ENCODE results near the gene APOL6.

The APOL6 gene

DNA sequence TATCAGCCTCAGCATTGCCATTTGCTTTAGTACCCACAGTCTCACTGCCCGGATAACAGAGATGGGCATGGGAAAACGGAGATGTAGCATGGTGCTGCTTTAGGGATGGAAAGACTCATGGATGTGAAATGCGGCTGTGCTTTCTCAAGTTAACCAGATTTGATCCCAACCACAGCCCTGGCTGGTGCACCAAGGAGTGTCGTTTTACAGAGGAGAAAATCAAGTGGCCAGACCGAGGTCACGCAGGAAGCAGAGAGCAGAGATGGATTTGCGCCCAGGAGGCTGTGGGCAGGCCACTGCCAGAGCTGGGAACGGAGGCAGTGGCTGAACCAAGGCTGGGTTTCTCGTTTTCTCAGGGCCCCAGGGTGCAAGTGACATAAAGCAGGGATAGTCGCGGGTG, 40.2 kb upstream of the APOL6 start:
- Histone ChIP-seq H3K4me1 (ENCODE audit: control insufficient read depth, insufficient read depth, low read length) (peaks cover 15% of the 10 kb centered on the region), H3K36me3 (ENCODE audit: control insufficient read depth in 2 of 2, insufficient read depth in 2 of 2, low read length in 2 of 2) (no peaks in the 10 kb centered on the region), H3K4me3 (ENCODE audit: low read length in 2 of 2) (no peak overlapping the region), H3K27me3 (ENCODE audit: control insufficient read depth in 1 of 2, insufficient read depth in 2 of 2, low read length in 2 of 2) (no peaks in the 10 kb centered on the region), H3K9ac (ENCODE audit: low read length in 2 of 2) (no peak overlapping the region), H3K9me3 (ENCODE audit: control insufficient read depth in 2 of 2, low read length in 2 of 2) (no peaks in the 10 kb centered on the region), H3K27ac (ENCODE audit: low read length) (no peak overlapping the region)

DNA sequence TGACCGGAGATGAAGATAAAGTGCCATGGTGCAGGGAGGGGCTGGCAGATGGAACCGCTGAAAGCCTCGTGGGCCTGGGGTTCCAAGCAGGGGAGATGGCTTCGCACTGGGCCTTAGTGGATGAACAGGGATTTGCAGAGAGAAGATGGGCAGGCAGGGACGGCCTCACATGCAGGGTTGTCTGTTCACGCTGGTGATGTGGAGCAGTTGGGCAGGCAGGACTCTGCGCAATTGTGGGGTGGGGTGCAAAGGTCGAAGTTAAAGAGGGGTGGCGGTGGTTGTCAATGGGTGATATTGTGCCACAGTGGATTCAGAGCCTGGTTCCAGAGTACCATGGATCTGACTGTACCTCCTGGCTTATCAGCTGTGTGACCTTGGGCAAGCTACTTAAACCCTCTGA, 39.0 kb upstream of the APOL6 start:
- no peaks in the 10 kb centered on the region for H3K9me3 ChIP-seq (ENCODE audit: control insufficient read depth in 2 of 2, low read length in 2 of 2)
- H3K9ac ChIP-seq (ENCODE audit: low read length in 2 of 2): no peak overlapping the region
- no peaks in the 10 kb centered on the region for H3K36me3 ChIP-seq (ENCODE audit: control insufficient read depth in 2 of 2, insufficient read depth in 2 of 2, low read length in 2 of 2)
- H3K4me1 ChIP-seq (ENCODE audit: control insufficient read depth, insufficient read depth, low read length): peaks cover 15% of the 10 kb centered on the region
- H3K27ac ChIP-seq (ENCODE audit: low read length): no peak overlapping the region
- H3K4me3 ChIP-seq (ENCODE audit: low read length in 2 of 2): no peak overlapping the region
- no peaks in the 10 kb centered on the region for H3K27me3 ChIP-seq (ENCODE audit: control insufficient read depth in 1 of 2, insufficient read depth in 2 of 2, low read length in 2 of 2)

DNA sequence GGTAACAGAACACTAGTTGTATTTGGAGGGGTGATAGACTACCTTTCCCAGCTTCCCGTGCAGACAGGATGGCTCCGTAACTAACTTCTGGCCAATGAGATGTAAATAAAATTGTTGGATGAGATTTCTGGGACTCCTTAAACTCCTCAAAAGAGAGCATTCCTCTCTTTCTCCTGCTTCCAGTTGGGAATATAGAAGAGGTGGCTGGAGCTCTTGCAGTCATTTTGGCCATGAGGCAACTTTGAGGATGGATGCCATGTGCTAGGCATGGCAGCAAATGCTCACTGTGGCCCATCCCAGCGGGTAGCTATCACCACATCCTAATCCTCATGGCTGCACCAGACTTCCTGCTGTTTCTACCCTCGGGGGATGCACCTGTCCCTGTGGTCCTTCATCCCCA, 38.5 kb upstream of the APOL6 start:
- H3K36me3 ChIP-seq (ENCODE audit: control insufficient read depth in 2 of 2, insufficient read depth in 2 of 2, low read length in 2 of 2): no peaks in the 10 kb centered on the region
- peaks cover 15% of the 10 kb centered on the region for H3K4me1 ChIP-seq (ENCODE audit: control insufficient read depth, insufficient read depth, low read length)
- no peaks in the 10 kb centered on the region for H3K27me3 ChIP-seq (ENCODE audit: control insufficient read depth in 1 of 2, insufficient read depth in 2 of 2, low read length in 2 of 2)
- H3K9me3 ChIP-seq (ENCODE audit: control insufficient read depth in 2 of 2, low read length in 2 of 2): no peaks in the 10 kb centered on the region
- H3K9ac ChIP-seq (ENCODE audit: low read length in 2 of 2): no peak overlapping the region
- no peak overlapping the region for H3K27ac ChIP-seq (ENCODE audit: low read length)
- no peak overlapping the region for H3K4me3 ChIP-seq (ENCODE audit: low read length in 2 of 2)

DNA sequence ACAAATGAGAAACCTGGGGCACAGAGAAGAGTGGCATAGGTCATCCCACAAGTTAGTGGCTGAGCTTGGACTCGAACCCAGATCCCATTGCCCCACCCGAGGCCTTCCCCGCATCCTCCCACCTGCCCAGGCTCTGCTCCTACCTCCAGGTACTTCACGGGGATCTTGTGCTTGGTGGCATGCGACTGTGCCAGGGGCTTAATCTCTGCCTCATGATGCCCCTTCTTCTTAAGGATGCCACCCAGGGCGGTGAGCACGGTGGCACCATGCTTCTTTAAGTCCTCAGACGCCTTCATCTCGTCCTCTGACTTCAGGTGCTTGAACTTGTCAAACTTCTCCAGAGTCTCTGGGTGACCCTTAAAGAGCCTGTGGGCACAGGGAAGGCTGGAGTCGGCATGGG, 37.5 kb upstream of the APOL6 start:
- H3K36me3 ChIP-seq (ENCODE audit: control insufficient read depth in 2 of 2, insufficient read depth in 2 of 2, low read length in 2 of 2): no peaks in the 10 kb centered on the region

DNA sequence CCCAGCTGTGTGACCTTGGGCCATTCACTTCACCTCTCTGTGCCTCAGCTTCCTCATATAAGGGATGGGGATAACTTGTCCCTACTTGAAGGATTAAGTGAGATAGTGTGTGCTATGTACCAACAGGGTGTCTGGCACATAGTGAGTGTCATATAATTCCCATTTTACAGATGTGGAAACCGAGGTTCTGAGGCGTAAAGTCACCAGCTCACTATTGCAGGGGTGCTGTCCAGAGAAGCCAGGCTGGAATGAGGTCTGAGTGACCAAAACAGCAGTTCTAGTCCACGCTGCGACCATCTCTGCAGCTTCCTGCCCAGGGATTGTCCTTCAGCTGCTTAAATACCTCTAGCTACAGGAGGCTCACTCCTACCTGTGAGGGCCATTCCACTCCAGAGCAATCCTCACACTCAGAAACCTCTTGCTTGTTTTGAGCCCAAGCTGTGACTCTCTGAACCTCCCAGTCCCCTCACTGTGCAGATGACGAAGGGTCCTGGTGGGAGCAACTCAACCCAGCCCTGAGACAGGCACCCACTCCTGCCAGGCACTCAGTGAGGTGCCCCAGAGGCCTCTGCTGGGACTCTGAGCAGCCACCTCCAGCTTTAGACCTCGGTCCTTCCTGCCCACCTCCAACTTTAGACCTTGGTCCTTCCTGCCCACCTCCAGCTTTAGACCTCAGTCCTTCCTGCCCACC, 36.9 kb upstream of the APOL6 start:
- Histone ChIP-seq H3K27ac (ENCODE audit: low read length) (no peak overlapping the region), H3K9ac (ENCODE audit: low read length in 2 of 2) (no peak overlapping the region), H3K27me3 (ENCODE audit: control insufficient read depth in 1 of 2, insufficient read depth in 2 of 2, low read length in 2 of 2) (no peaks in the 10 kb centered on the region), H3K4me3 (ENCODE audit: low read length in 2 of 2) (no peak overlapping the region), H3K4me1 (ENCODE audit: control insufficient read depth, insufficient read depth, low read length) (peaks cover 4% of the 10 kb centered on the region), H3K9me3 (ENCODE audit: control insufficient read depth in 2 of 2, low read length in 2 of 2) (no peaks in the 10 kb centered on the region), H3K36me3 (ENCODE audit: control insufficient read depth in 2 of 2, insufficient read depth in 2 of 2, low read length in 2 of 2) (no peaks in the 10 kb centered on the region)

More for the DNA sequence above, 37.5 kb upstream of the APOL6 start:
- Histone ChIP-seq H3K4me3 (ENCODE audit: low read length in 2 of 2) (no peak overlapping the region), H3K27ac (ENCODE audit: low read length) (no peak overlapping the region), H3K27me3 (ENCODE audit: control insufficient read depth in 1 of 2, insufficient read depth in 2 of 2, low read length in 2 of 2) (no peaks in the 10 kb centered on the region), H3K9ac (ENCODE audit: low read length in 2 of 2) (no peak overlapping the region), H3K4me1 (ENCODE audit: control insufficient read depth, insufficient read depth, low read length) (peaks cover 10% of the 10 kb centered on the region), H3K9me3 (ENCODE audit: control insufficient read depth in 2 of 2, low read length in 2 of 2) (no peaks in the 10 kb centered on the region)

DNA sequence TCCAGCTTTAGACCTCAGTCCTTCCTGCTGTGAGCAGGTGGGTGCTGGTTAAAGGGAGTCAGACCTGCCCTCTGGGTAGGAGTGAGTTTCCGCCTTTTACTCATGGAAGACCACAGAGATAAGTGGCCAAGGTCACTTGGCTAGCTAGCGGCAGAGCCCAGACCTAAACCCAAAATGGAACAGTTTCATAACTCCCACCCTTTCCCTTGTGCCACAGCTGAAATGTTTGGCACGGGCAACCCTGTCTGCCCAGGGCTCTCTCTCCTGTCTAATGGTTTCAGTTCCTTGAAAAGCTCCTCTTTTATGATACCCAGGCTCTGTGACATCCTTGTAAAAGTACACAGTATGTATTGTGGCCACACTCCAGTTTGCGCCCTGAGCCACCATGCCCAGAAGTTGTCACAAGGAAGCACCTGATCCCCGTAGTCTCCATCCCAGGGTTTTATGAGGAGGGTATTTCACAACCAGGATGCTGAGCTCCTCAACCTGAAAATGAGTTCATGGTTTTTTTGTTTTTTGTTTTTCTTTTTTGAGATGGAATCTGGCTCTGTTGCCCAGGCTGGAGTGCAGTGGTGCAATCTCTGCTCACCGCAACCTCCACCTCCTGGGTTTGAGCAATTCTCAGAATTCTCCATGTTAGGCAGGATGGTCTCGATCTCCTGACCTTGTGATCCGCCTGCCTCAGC, 36.2 kb upstream of the APOL6 start:
- Histone ChIP-seq H3K9me3 (ENCODE audit: control insufficient read depth in 2 of 2, low read length in 2 of 2) (no peaks in the 10 kb centered on the region), H3K27me3 (ENCODE audit: control insufficient read depth in 1 of 2, insufficient read depth in 2 of 2, low read length in 2 of 2) (no peaks in the 10 kb centered on the region), H3K4me3 (ENCODE audit: low read length in 2 of 2) (no peak overlapping the region), H3K4me1 (ENCODE audit: control insufficient read depth, insufficient read depth, low read length) (no peaks in the 10 kb centered on the region), H3K36me3 (ENCODE audit: control insufficient read depth in 2 of 2, insufficient read depth in 2 of 2, low read length in 2 of 2) (no peaks in the 10 kb centered on the region), H3K9ac (ENCODE audit: low read length in 2 of 2) (no peak overlapping the region), H3K27ac (ENCODE audit: low read length) (no peak overlapping the region)

DNA sequence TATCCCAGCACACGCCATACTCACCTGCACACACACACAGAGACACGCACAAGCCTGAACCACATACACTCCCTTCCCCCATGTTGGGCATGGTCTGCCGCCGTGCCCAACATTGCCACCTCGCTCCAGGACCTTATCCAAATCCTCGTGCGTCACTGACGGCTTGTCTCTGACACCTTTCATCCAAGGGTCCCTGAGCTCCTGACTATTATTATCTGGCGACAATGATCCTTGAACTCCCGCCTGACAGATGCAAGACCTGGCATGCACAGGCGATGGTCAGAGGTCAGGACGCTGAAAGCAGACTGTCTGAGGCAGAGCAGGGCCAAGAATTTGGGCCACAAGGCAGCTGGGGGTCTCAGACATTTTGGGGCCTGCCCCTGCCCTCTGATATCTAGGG, 35.3 kb upstream of the APOL6 start:
- Histone ChIP-seq H3K4me3 (ENCODE audit: low read length in 2 of 2) (no peak overlapping the region), H3K9me3 (ENCODE audit: control insufficient read depth in 2 of 2, low read length in 2 of 2) (no peaks in the 10 kb centered on the region), H3K4me1 (ENCODE audit: control insufficient read depth, insufficient read depth, low read length) (no peaks in the 10 kb centered on the region), H3K27me3 (ENCODE audit: control insufficient read depth in 1 of 2, insufficient read depth in 2 of 2, low read length in 2 of 2) (no peaks in the 10 kb centered on the region), H3K27ac (ENCODE audit: low read length) (no peak overlapping the region), H3K36me3 (ENCODE audit: control insufficient read depth in 2 of 2, insufficient read depth in 2 of 2, low read length in 2 of 2) (no peaks in the 10 kb centered on the region), H3K9ac (ENCODE audit: low read length in 2 of 2) (no peak overlapping the region)

DNA sequence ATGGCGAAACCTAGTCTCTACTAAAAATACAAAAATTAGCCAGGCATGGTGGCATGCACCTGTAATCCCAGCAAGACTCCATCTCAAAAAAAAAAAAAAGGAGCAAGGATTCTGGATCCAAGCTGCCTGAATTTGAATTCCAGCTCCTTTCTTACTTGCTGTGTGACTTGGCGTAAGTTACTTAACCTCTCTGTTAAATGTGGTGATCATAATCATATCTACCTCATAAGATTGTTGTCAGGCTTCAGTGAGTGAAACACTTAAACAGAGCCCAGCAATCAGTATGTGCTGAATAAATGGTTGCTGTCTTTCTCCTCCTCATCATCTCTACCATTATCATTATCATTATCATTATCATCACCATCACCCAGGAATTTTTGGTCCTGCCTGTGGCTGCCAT, 33.8 kb upstream of the APOL6 start:
- Histone ChIP-seq H3K9me3 (ENCODE audit: control insufficient read depth in 2 of 2, low read length in 2 of 2) (no peaks in the 10 kb centered on the region), H3K36me3 (ENCODE audit: control insufficient read depth in 2 of 2, insufficient read depth in 2 of 2, low read length in 2 of 2) (no peaks in the 10 kb centered on the region), H3K4me3 (ENCODE audit: low read length in 2 of 2) (no peak overlapping the region), H3K4me1 (ENCODE audit: control insufficient read depth, insufficient read depth, low read length) (peaks cover under 1% of the 10 kb centered on the region), H3K9ac (ENCODE audit: low read length in 2 of 2) (no peak overlapping the region), H3K27ac (ENCODE audit: low read length) (no peak overlapping the region), H3K27me3 (ENCODE audit: control insufficient read depth in 1 of 2, insufficient read depth in 2 of 2, low read length in 2 of 2) (no peaks in the 10 kb centered on the region)

DNA sequence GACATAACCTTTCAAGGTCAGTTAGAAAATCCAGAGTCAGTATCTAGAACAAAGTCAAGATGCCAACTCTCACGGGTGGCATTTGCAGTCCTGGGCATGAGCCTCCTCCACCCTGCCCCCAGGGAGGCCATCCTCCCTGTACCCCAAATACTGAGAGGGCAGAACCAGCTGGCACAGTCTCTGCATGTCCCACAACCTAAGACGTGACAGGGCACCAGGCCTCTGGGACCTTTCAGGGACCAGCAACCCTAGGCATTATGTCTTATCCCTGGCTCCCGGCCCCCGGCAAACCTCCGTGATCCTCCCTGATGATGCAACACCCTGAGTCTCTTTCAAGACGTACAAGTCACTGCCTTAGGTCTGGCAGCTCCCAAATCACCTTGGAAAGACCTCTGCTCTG, 33.1 kb upstream of the APOL6 start:
- Histone ChIP-seq H3K9ac (ENCODE audit: low read length in 2 of 2) (no peak overlapping the region), H3K27me3 (ENCODE audit: control insufficient read depth in 1 of 2, insufficient read depth in 2 of 2, low read length in 2 of 2) (no peaks in the 10 kb centered on the region), H3K36me3 (ENCODE audit: control insufficient read depth in 2 of 2, insufficient read depth in 2 of 2, low read length in 2 of 2) (no peaks in the 10 kb centered on the region), H3K27ac (ENCODE audit: low read length) (no peak overlapping the region), H3K4me1 (ENCODE audit: control insufficient read depth, insufficient read depth, low read length) (peaks cover 4% of the 10 kb centered on the region), H3K9me3 (ENCODE audit: control insufficient read depth in 2 of 2, low read length in 2 of 2) (no peaks in the 10 kb centered on the region), H3K4me3 (ENCODE audit: low read length in 2 of 2) (no peak overlapping the region)

DNA sequence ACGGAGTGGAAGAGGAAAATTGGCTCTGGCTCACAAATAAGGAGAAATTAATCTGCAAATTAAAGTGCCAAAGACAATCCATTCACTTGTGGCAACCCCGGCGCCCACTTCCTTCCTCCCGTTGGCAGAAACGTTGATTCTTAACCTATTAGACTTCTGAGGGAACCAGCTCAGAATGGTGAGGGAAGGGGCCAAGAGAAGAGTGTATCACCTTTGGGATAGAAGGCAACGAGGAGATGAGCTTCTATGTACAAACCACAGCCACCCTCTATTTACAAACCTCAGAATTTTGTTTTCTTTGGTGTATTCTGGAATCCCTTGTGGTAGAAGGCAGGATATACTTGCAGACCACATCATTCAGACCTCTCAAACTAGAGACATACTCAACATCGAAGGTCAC, 32.2 kb upstream of the APOL6 start:
- Histone ChIP-seq H3K27me3 (ENCODE audit: control insufficient read depth in 1 of 2, insufficient read depth in 2 of 2, low read length in 2 of 2) (no peaks in the 10 kb centered on the region), H3K9me3 (ENCODE audit: control insufficient read depth in 2 of 2, low read length in 2 of 2) (no peaks in the 10 kb centered on the region), H3K4me3 (ENCODE audit: low read length in 2 of 2) (no peak overlapping the region), H3K27ac (ENCODE audit: low read length) (no peak overlapping the region), H3K36me3 (ENCODE audit: control insufficient read depth in 2 of 2, insufficient read depth in 2 of 2, low read length in 2 of 2) (no peaks in the 10 kb centered on the region), H3K4me1 (ENCODE audit: control insufficient read depth, insufficient read depth, low read length) (peaks cover 11% of the 10 kb centered on the region), H3K9ac (ENCODE audit: low read length in 2 of 2) (no peak overlapping the region)

DNA sequence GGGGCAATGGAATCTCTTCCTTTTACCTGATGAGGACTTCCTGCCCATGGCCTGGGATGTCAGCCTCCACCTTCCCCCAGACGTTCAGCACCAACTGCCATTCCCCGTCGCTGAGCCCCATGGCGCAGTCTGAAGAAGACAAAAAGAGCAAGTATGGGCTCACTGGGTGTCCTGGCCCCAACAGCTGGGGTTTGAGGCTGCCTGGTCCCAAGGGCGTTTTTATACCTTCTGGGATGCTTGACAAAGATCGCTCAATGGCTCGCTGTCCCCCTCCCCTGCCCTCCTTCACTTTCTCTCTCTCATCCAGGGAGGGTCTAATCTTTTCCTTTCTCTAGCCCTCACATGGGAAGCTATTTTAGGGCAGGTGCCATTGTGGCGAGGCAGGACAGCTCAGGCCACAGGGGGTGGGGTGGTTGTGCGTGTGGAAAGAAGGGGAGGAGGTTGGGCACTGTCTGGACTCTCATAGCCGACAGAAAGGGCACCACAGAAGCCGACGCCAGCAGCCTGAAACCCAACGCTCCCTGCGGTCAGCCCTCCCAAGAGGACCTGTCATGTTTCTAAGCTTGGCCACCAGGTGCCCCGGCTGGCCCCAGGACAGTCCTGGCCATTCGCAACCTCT, 31.0 kb upstream of the APOL6 start, which contains the start of gene MB:
Gene MB (minus strand): TSS at position 193 of the 619 bp plus-strand sequence. CDS start 72 bp downstream, at position 121.
- Histone ChIP-seq H3K36me3 (ENCODE audit: control insufficient read depth in 2 of 2, insufficient read depth in 2 of 2, low read length in 2 of 2) (no peaks in the 10 kb centered on the region), H3K9me3 (ENCODE audit: control insufficient read depth in 2 of 2, low read length in 2 of 2) (no peaks in the 10 kb centered on the region), H3K9ac (ENCODE audit: low read length in 2 of 2) (no peak within 1 kb of the TSS), H3K4me3 (ENCODE audit: low read length in 2 of 2) (no peak within 1 kb of the TSS), H3K27ac (ENCODE audit: low read length) (no peak within 1 kb of the TSS), H3K27me3 (ENCODE audit: control insufficient read depth in 1 of 2, insufficient read depth in 2 of 2, low read length in 2 of 2) (no peaks in the 10 kb centered on the region), H3K4me1 (ENCODE audit: control insufficient read depth, insufficient read depth, low read length) (peaks cover 23% of the 10 kb centered on the region)

Measured in stomach smooth muscle (tissue), 2 donors.